Activated CD4-positive, alpha-beta T cell treated with anti-CD3 and anti-CD28 coated beads, Interleukin-2, Interleukin-4, amounts not matched to agents 100 ng/mL and 50 ng/mL, durations not matched to agents 16 hours and 8 hours (primary cell): Measurements from ENCODE around the gene GMEB2.
A peak's percentile ranks its signal among the peaks of the same experiment; 100 is the strongest.
"Not testable (repeated sequence)": the region's sequence is repeated elsewhere in the genome, so short reads cannot be mapped to it uniquely, and the experiment has no call there.

ENCODE experiments used
- DNase-seq: peaks from one replicate; pipeline ENCODE4 v3.0.0-alpha.2; 2020; ENCODE audit warnings: low spot score

Gene GMEB2

DNA sequence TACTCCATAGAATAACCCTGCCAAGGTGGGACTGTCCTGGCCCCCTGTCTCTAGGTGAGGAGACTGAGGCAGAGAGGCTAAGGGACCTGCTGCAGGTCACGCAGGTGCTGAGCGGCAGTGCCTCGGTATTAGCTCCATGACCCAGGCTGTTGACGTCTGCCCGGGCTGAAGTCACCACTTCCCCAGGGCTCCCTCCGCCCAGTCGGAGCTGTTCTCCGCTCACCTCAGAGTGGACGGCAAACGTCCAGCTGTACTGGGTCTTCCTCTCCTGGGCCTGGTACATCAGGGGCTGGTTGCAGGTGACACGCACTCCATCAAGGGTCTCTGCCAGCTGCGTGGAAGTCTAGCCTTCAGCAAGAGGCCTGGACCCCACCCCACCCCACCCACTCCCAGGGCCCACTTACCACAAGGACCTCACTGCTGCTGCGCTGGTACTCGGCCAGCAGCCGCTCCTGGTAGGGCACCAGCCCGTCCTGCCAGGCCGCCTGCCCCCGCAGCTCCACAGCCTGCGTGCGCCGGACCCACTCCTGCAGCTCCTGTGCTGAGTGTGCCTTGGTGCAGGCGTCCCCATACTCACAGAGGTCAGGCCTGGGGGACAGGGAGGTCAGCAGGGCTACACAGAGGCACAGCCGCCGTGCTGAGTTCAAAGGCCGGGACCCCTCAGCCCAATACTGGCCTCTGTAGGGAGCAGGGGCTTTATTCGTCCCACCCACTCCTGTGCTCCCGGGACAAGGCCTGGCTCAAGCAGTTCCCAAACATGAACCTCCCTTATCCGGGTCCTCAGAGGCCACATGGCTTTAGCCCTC is 56.4 kb downstream of the GMEB2 start:
- DNase-seq: no peak

DNA sequence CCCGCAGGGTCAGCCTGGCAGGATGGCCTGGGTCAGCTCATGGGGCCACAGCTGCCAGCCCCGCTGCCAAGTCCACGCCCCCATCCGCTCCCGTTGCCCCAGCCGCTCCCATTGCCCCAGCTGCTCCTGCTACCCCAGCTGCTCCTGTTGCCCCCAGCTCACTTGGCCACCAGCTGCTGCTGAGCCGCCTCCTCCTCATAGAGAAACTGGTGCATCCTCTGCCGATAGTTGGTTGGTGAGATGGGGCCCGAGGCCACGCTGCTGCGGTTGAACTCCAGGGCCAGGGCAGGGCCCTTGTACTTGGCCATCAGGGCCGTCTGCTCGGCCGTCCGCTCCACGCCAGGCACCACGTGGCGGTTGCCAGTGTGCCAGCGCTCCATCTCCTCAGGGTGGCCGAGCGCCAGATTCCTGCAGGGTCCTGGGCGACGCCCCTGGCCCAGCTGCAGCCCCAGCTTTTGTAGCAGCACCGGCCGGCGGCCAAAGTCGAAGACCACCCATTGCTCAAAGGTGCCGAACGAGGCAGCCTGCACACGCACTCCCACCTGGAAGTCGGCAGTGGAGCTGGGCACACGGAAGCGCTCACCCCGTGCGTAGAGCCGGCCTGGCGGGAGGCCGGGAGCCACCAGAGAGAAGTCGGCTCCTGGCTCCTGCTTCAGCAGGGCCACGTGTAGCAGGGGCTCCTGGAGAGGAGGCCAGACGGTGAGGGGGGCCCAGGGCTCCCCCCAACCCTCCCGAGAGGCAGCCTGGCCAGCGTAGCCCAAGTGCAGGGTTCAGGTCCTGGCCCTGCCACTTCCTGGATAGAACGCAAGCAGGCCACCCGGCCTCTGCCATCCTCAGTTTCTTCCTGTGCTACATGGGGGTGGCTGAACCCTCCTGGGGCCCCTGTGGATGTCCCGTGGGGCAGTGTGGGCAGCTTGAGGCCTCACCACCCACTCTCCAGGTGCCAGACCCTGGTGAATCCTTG is 57.6 kb downstream of the GMEB2 start:
- DNase-seq: no peak

GRCh38 chr20:63568170-63568981 is 58.5 kb downstream of the GMEB2 start:
- no peak for DNase-seq

DNA sequence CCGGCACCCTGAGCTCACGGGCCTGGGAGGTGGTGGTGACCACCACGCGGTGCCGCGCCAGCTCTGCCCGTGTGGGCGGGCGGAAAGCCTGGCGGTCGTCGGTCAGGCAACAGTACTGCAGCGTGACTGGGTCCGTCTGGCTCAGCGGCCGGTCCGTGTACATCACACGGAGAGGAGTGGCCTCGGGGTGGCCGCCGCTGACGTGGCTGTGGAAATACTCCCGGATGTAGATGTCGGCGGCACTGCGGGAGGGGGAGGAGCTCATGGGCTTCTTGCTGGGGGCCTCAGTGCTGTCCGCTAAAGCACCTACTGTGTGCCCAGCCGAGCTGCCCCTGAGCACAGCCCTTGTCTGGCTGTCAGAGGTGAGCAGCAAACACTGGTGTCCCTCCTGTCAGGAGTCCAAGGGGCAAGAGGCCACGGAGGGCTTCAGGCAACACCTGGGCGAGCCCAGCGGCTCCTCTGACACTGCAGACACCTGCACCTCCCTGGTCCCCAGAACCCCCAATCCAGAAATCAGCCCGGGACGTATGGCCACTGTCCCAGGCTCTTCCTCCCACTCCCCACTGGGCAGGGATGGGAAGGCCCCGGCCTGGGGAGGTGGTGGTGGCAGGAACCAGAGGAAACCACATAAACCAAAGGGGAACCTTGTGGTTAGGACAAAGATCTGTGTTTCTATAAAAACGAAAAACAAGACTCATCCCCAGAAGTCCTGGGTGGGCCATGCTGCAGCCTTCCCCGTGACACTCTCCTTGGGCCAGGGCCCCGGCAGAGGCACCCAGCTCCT is 59.3 kb downstream of the GMEB2 start:
- peak; percentile 85 for DNase-seq

DNA sequence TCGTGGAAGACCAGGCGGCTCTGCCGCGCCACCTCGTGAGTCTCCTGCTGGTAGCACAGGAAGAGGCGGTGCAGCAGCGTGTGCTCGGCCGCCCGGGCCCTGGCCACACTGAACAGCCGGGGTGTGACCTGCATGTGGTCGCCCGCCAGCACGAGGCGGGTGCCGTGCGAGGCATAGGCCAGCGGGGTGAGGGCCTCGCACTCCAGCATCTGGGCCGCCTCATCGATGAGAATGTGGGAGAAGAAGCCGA is 59.8 kb downstream of the GMEB2 start:
- no peak for DNase-seq

- DNase-seq: no peak
These were observed 60.3 kb downstream of the GMEB2 start for GRCh38 chr20:63566395-63567135.

GRCh38 chr20:63565699-63566335 is 61.1 kb downstream of the GMEB2 start:
- DNase-seq: no peak

DNA sequence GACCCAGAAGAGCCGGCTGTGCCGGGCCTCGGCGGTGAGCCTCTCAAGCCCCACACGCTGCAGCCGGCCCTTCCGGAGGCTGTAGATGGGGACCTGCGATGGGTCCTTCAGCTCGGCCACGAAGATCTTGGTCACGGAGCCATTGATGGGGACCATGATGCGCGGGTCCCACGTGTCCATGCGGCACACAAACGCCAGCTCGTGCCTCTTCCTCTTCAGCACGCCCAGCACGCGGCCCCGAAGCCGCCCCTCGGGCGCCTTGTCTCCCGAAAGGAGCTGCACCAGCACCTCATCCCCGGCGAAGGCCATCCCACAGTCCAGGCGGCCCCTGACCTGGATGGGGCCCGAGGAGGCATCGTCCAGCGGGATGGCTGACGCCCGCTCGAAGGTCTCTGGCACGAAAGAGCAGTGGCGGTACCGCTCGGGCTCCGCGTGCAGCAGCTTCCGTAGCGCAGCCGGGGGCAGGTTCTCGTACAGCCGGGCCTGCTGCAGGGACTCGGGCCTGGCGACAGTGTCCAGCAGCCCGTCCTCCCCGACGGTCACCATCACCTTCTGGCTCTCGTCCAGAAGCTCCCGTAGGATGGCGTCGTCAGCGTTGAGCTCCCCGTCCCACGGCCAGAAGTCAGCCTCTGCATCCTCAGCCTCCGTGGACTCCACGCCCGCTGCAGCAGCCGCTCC is 61.7 kb downstream of the GMEB2 start:
- no peak for DNase-seq

GRCh38 chr20:63564036-63564810 is 62.7 kb downstream of the GMEB2 start:
- DNase-seq: no peak

DNA sequence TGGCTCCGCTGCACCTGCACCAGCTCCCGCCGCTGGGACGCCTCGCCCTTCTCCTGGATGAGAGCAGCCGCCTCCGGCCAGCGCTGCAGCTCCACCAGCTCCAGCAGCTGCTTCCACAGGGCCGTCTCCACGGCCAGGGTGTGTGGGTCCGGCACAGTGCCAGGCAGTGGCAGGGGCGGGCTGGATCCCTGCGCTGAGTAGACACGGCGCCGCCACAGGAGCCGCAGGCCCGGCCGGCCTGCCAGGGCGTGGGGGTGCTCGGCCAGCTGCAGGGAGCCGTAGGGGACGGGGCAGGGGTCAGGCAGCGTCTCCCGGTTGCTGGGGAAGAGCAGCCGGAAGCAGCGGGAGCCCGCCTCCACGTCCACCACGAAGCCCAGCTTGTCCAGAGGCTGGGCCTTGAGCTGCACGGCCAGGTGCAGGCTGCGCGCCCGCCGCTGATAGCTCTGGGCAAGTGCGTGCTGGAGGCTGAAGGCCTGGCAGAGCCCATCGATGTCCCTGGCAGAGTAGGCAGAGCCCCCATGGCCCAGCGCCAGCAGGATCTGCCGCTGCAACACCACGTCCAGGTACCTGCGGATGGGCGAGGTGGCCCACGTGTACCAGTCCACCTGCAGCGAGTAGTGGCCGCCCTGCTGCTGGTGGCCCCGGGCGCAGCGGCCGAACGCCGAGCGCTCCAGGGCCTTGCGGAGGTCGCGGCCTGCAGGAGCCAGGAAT is 63.5 kb downstream of the GMEB2 start:
- no peak for DNase-seq

GRCh38 chr20:63562461-63563224 is 64.3 kb downstream of the GMEB2 start:
- DNase-seq: no peak

- no peak for DNase-seq
These were observed 65.1 kb downstream of the GMEB2 start for GRCh38 chr20:63561624-63562396.

GRCh38 chr20:63560856-63561609 is 65.9 kb downstream of the GMEB2 start:
- no peak for DNase-seq

GRCh38 chr20:63560333-63560805 is 66.5 kb downstream of the GMEB2 start:
- no peak for DNase-seq

- not testable (repeated sequence) for DNase-seq
These were observed 67.2 kb downstream of the GMEB2 start for GRCh38 chr20:63559485-63560332.
